Measurements from ENCODE around the gene PPP1R14C. TPM values are rescaled to one million over a fixed set of nuclear protein-coding genes. Genes with fewer than 3 reads are reported as not detected.
A peak's percentile ranks its signal among the peaks of the same experiment; 100 is the strongest.
"Not testable (repeated sequence)": the region's sequence is repeated elsewhere in the genome, so short reads cannot be mapped to it uniquely, and the experiment has no call there.

The PPP1R14C gene
- total RNA-seq, 6 donors from 2014 or later, result 12.0 to 34.5 (median 16.8) TPM

GRCh38 chr6:150133686-150134085 lies 9.2 kb upstream of the PPP1R14C start:
- Histone ChIP-seq H3K4me3 (no peak overlapping the region), H3K27ac (peak overlapping the region in 2 of 4 donors; percentile 36 to 46), H3K27me3 (no peaks in the 10 kb centered on the region), H3K9me3 (no peaks in the 10 kb centered on the region), H3K36me3 (no peaks in the 10 kb centered on the region), H3K4me1 (peaks cover 0 to 7% (median 0%) of the 10 kb centered on the region in 4 donors)
- 79 to 89% methylated on average over 2 of the region's 2 CpGs for WGBS, 2 donors
- DNase-seq (no peak), ATAC-seq (ENCODE audit: low FRiP score in 2 of 2) (no peak)
- TF ChIP-seq EP300 (IDR thresholded peaks at IDR 0.05), result no peak
- TF ChIP-seq, protein P1, sequence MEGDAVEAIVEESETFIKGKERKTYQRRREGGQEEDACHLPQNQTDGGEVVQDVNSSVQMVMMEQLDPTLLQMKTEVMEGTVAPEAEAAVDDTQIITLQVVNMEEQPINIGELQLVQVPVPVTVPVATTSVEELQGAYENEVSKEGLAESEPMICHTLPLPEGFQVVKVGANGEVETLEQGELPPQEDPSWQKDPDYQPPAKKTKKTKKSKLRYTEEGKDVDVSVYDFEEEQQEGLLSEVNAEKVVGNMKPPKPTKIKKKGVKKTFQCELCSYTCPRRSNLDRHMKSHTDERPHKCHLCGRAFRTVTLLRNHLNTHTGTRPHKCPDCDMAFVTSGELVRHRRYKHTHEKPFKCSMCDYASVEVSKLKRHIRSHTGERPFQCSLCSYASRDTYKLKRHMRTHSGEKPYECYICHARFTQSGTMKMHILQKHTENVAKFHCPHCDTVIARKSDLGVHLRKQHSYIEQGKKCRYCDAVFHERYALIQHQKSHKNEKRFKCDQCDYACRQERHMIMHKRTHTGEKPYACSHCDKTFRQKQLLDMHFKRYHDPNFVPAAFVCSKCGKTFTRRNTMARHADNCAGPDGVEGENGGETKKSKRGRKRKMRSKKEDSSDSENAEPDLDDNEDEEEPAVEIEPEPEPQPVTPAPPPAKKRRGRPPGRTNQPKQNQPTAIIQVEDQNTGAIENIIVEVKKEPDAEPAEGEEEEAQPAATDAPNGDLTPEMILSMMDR (IDR thresholded peaks at IDR 0.05), result no peak
- TF ChIP-seq POLR2A (IDR thresholded peaks at IDR 0.05), result no peak
- no peak for TF ChIP-seq POLR2AphosphoS5 (IDR thresholded peaks at IDR 0.05)

- Histone ChIP-seq H3K4me3 (no peak overlapping the region), H3K9me3 (no peaks in the 10 kb centered on the region), H3K27me3 (no peaks in the 10 kb centered on the region), H3K27ac (peak overlapping the region in 2 of 4 donors; percentile 36 to 46), H3K36me3 (no peaks in the 10 kb centered on the region), H3K4me1 (peaks cover 0 to 7% (median 0%) of the 10 kb centered on the region in 4 donors)
- DNase-seq (peak in 1 of 2 donors; percentile 72), ATAC-seq (ENCODE audit: low FRiP score in 2 of 2) (peak in 1 of 2 donors; percentile 3)
- WGBS, 2 donors, result 68 to 76% methylated on average over 7 of the region's 7 CpGs
- TF ChIP-seq POLR2AphosphoS5 (IDR thresholded peaks at IDR 0.05), result no peak
These were observed 8.4 kb upstream of the PPP1R14C start for GRCh38 chr6:150134280-150134920.

DNA sequence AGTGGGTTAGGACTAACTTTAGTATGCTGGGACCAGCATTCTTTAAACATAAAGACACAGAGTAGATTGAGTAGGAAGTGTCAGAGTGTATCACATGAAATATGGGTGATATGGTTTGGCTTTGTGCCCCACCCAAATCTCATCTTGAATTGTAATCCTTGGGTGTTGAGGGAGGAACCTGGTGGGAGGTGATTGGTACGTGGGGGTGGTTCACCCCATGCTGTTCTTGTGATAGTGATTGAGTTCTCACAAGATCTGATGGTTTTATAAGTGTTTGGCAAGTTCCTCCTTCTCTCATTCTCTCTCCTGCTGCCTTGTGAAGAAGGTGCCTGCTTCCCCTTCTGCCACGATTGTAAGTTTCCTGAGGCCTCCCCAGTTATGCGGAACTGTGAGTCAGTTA lies 5.1 kb upstream of the PPP1R14C start:
- not testable (repeated sequence) for H3K4me3 ChIP-seq; H3K27me3 ChIP-seq; H3K36me3 ChIP-seq; DNase-seq; H3K27ac ChIP-seq; H3K9me3 ChIP-seq; ATAC-seq (ENCODE audit: low FRiP score in 2 of 2)
- WGBS, 2 donors, result 61 to 62% methylated on average over 3 of the region's 3 CpGs
- H3K4me1 ChIP-seq, result peaks cover 8 to 14% (median 10%) of the 10 kb centered on the region in 4 donors

DNA sequence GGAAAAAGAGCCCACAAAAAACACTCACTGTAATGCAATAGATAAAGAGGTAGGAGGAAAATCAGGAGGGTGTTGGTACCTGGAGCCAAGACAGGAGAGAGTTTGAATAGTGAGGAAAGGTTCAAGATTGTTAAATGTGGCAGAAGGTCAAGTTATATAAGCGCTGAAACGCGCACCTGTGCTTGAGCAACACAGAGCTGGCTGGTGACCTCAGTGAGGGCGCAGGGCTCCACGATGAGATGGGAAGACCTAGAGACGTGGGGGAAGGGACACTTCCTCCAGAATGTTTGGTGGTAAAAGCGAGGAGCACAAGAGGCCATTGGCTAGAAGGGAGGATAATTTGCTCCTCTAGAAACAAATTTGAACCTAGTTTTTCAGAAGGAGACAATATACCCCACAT lies 4.2 kb upstream of the PPP1R14C start:
- H3K4me1 ChIP-seq, result peaks cover 16 to 20% (median 19%) of the 10 kb centered on the region in 4 donors
- TF ChIP-seq, protein P1 (IDR thresholded peaks at IDR 0.05), result no peak
- TF ChIP-seq POLR2A (IDR thresholded peaks at IDR 0.05) (no peak), POLR2AphosphoS5 (IDR thresholded peaks at IDR 0.05) (no peak), EP300 (IDR thresholded peaks at IDR 0.05) (no peak)
- H3K36me3 ChIP-seq, result no peaks in the 10 kb centered on the region
- H3K27ac ChIP-seq, result no peak overlapping the region
- no peaks in the 10 kb centered on the region for H3K9me3 ChIP-seq
- no peak overlapping the region for H3K4me3 ChIP-seq
- peaks cover 0 to 16% (median 11%) of the 10 kb centered on the region in 4 donors for H3K27me3 ChIP-seq
- DNase-seq, result no peak
- ATAC-seq (ENCODE audit: low FRiP score in 2 of 2), result no peak
- 56 to 63% methylated on average over 7 of the region's 7 CpGs for WGBS, 2 donors

DNA sequence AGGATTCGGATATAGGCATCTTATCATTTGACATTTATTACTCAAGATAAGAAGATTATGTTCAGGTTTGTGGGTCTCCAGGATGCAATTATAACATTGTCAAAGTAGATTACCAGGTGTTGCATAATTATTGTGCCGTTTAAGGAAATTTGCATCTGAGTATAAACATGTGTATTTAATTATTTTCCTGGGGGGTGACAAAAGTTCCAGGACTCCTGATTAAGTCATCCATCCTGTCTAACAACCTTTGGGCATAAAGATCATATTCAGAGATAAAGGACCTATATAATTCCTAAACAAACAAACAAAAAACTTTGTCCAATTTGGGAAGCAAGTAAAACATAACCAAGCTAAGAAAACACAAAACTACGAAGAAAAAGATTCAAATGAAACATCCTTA lies 3.3 kb upstream of the PPP1R14C start:
- ATAC-seq (ENCODE audit: low FRiP score in 2 of 2), result no peak
- H3K27me3 ChIP-seq, result peaks cover 0 to 23% (median 15%) of the 10 kb centered on the region in 4 donors
- no peaks in the 10 kb centered on the region for H3K36me3 ChIP-seq
- no peak overlapping the region for H3K27ac ChIP-seq
- H3K9me3 ChIP-seq, result no peaks in the 10 kb centered on the region
- H3K4me1 ChIP-seq, result peaks cover 17 to 21% (median 19%) of the 10 kb centered on the region in 4 donors
- H3K4me3 ChIP-seq, result no peak overlapping the region
- WGBS, 2 donors, result 64 to 72% methylated on average over 3 of the region's 3 CpGs
- TF ChIP-seq, protein P1 (IDR thresholded peaks at IDR 0.05), result no peak
- no peak for TF ChIP-seq EP300 (IDR thresholded peaks at IDR 0.05)
- no peak for TF ChIP-seq POLR2A (IDR thresholded peaks at IDR 0.05)
- no peak for TF ChIP-seq POLR2AphosphoS5 (IDR thresholded peaks at IDR 0.05)
- no peak for DNase-seq
